Measurements from ENCODE around the gene ARRDC5. TPM values are rescaled to one million over a fixed set of nuclear protein-coding genes. Genes with fewer than 3 reads are reported as not detected.
"Not testable (repeated sequence)": the region's sequence is repeated elsewhere in the genome, so short reads cannot be mapped to it uniquely, and the experiment has no call there.

The ARRDC5 gene
- total and polyA plus RNA-seq, 11 donors = 0.04 to 0.70 (median 0.43) TPM; not detected in 8

GRCh38 chr19:4906963-4907362 is 4.3 kb upstream of the ARRDC5 start:
- intact Hi-C loops (cut with DNase I) = no loop called here
- DNase-seq (no peak), ATAC-seq (no peak)
- Histone ChIP-seq H3K36me3 (no peaks in the 10 kb centered on the region), H3K27me3 (peaks cover 0 to 10% (median 0%) of the 10 kb centered on the region in 9 donors), H3K9me3 (no peaks in the 10 kb centered on the region), H3K27ac (no peak overlapping the region), H3K4me3 (no peak overlapping the region), H3K4me1 (peaks cover 4 to 26% (median 20%) of the 10 kb centered on the region in 12 donors)
- TF ChIP-seq CTCF (IDR thresholded peaks at IDR 0.05) (no peak), POLR2A (IDR thresholded peaks at IDR 0.05) (no peak)
- 83 to 90% (median 87%) methylated on average over 8 of the region's 8 CpGs for WGBS, 4 donors

GRCh38 chr19:4904481-4904880 is 1.8 kb upstream of the ARRDC5 start:
- intact Hi-C loops (cut with DNase I) = no loop called here
- H3K9me3 ChIP-seq = no peaks in the 10 kb centered on the region
- WGBS, 4 donors = 74 to 85% (median 80%) methylated on average over 3 of the region's 3 CpGs
- no peak overlapping the region for H3K27ac ChIP-seq
- DNase-seq = no peak
- ATAC-seq = no peak
- TF ChIP-seq CTCF (IDR thresholded peaks at IDR 0.05) (no peak), POLR2A (IDR thresholded peaks at IDR 0.05) (no peak)
- H3K36me3 ChIP-seq = no peaks in the 10 kb centered on the region
- H3K4me3 ChIP-seq = no peak overlapping the region
- peaks cover 2 to 15% (median 4%) of the 10 kb centered on the region in 12 donors for H3K4me1 ChIP-seq
- H3K27me3 ChIP-seq = peaks cover 0 to 9% (median 0%) of the 10 kb centered on the region in 9 donors

GRCh38 chr19:4900879-4901278 is 1.8 kb downstream of the ARRDC5 start:
- 76 to 89% (median 84%) methylated on average over 13 of the region's 13 CpGs for WGBS, 4 donors
- DNase-seq; H3K36me3 ChIP-seq; H3K27me3 ChIP-seq; ATAC-seq; H3K9me3 ChIP-seq; H3K4me3 ChIP-seq; intact Hi-C loops (cut with DNase I); H3K27ac ChIP-seq: not testable (repeated sequence)
- H3K4me1 ChIP-seq = peaks cover 0 to 10% (median 0%) of the 10 kb centered on the region in 12 donors

- Histone ChIP-seq H3K4me1 (peaks cover 0 to 24% (median 0%) of the 10 kb centered on the region in 12 donors), H3K36me3 (no peaks in the 10 kb centered on the region), H3K4me3 (no peak overlapping the region), H3K9me3 (no peaks in the 10 kb centered on the region), H3K27me3 (no peaks in the 10 kb centered on the region), H3K27ac (no peak overlapping the region)
- ATAC-seq (no peak), DNase-seq (no peak)
- 89 to 93% (median 91%) methylated on average over 7 of the region's 7 CpGs for WGBS, 4 donors
- intact Hi-C loops (cut with DNase I) = no loop called here
- TF ChIP-seq CTCF (IDR thresholded peaks at IDR 0.05) = no peak
- no peak for TF ChIP-seq POLR2A (IDR thresholded peaks at IDR 0.05)
Measured at GRCh38 chr19:4897146-4897545, 5.5 kb downstream of the ARRDC5 start.

- H3K4me1 ChIP-seq = peaks cover 0 to 24% (median 0%) of the 10 kb centered on the region in 12 donors
- no peak for ATAC-seq
Measured at GRCh38 chr19:4896372-4896771, 6.3 kb downstream of the ARRDC5 start.

GRCh38 chr19:4892962-4893361 is 9.7 kb downstream of the ARRDC5 start:
- H3K27me3 ChIP-seq; H3K9me3 ChIP-seq; intact Hi-C loops (cut with DNase I); H3K4me3 ChIP-seq; DNase-seq; H3K27ac ChIP-seq; ATAC-seq; H3K36me3 ChIP-seq: not testable (repeated sequence)
- peaks cover 0 to 14% (median 0%) of the 10 kb centered on the region in 12 donors for H3K4me1 ChIP-seq
- WGBS, 4 donors = 91 to 96% (median 95%) methylated on average over 11 of the region's 11 CpGs

More at GRCh38 chr19:4896372-4896771, 6.3 kb downstream of the ARRDC5 start:
- H3K4me3 ChIP-seq = no peak overlapping the region
- TF ChIP-seq POLR2A (IDR thresholded peaks at IDR 0.05) (no peak), CTCF (IDR thresholded peaks at IDR 0.05) (no peak)
- DNase-seq = no peak
- H3K36me3 ChIP-seq = no peaks in the 10 kb centered on the region
- H3K27me3 ChIP-seq = no peaks in the 10 kb centered on the region
- WGBS, 4 donors = 54 to 64% (median 62%) methylated on average over 3 of the region's 3 CpGs
- H3K9me3 ChIP-seq = no peaks in the 10 kb centered on the region
- no peak overlapping the region for H3K27ac ChIP-seq
- intact Hi-C loops (cut with DNase I) = no loop called here
